K562 (cell line): ENCODE results near the gene THOC5. TPM values are rescaled to one million over a fixed set of nuclear protein-coding genes. Genes with fewer than 3 reads are reported as not detected.

Experiments
- CCNT2 ChIP-seq: IDR thresholded peaks from 2 replicates; pipeline ENCODE4 v1.6.1; 2011; ENCODE audit warnings: borderline replicate concordance, low read depth, mild to moderate bottlenecking, moderate library complexity, mixed read lengths, low read length; ENCODE audit not compliant: insufficient read length; ENCODE audit errors: extremely low read depth
- CTCF ChIP-seq, 3 experiments: IDR thresholded peaks in 2 of 3; conservative IDR thresholded peaks in 1 of 3; 2 replicates each; pipeline ENCODE4 v1.5.1; 2011 to 2012; ENCODE audit warnings: low read length in 3 of 3, mild to moderate bottlenecking in 3 of 3, control low read depth in 2 of 3, improper control_type of control experiment in 1 of 3, inconsistent platforms in 1 of 3, low read depth in 1 of 3, mixed read lengths in 1 of 3, moderate library complexity in 1 of 3; ENCODE audit not compliant: insufficient read depth in 2 of 3
- HDAC1 ChIP-seq, 2 experiments: fragments of 450-650 bp; IDR thresholded peaks; 2 replicates each; pipeline ENCODE4 v1.6.1; 2016 to 2017; ENCODE audit warnings: inconsistent platforms in 1 of 2, mild to moderate bottlenecking in 1 of 2, moderate library complexity in 1 of 2
- KHSRP ChIP-seq: fragments of 450-650 bp; IDR thresholded peaks from 2 replicates; pipeline ENCODE4 v1.6.1; 2017
- NBN ChIP-seq: fragments of 450-650 bp; IDR thresholded peaks from 2 replicates; pipeline ENCODE4 v1.6.1; 2016; ENCODE audit warnings: low read depth, mild to moderate bottlenecking
- NFE2L1 ChIP-seq: fragments of 450-650 bp; IDR thresholded peaks from 2 replicates; pipeline ENCODE4 v1.6.1; 2016; ENCODE audit warnings: missing genetic modification characterization, low read depth, mild to moderate bottlenecking, missing compliant biosample characterization, moderate library complexity, borderline replicate concordance
- NRF1 ChIP-seq, 2 experiments: fragments of 450-650 bp; IDR thresholded peaks in 1 of 2; conservative IDR thresholded peaks in 1 of 2; 2 replicates each; pipeline ENCODE4 v1.6.1; 2014; ENCODE audit warnings: mild to moderate bottlenecking in 2 of 2
- PHF20 ChIP-seq: fragments of 450-650 bp; IDR thresholded peaks from 2 replicates; pipeline ENCODE4 v1.6.1; 2018; ENCODE audit not compliant: partially characterized antibody
- POLR2H ChIP-seq: IDR thresholded peaks from 2 replicates; pipeline ENCODE4 v1.6.1; 2016; ENCODE audit warnings: missing genetic modification characterization, low read depth, mild to moderate bottlenecking, control low read depth, missing compliant biosample characterization, moderate library complexity
- PRPF4 ChIP-seq: fragments of 200-400 bp; formaldehyde crosslinking; IDR thresholded peaks from one replicate; pipeline ENCODE4 v1.6.1; 2017; ENCODE audit warnings: low read length, low read depth, mild to moderate bottlenecking; ENCODE audit not compliant: insufficient read depth, poor library complexity, severe bottlenecking
- SIN3A ChIP-seq, 2 experiments: fragments of 150-350 bp in 1 of 2; IDR thresholded peaks; 2 replicates each; pipeline ENCODE4 v1.6.1; 2011 to 2016; ENCODE audit warnings: borderline replicate concordance in 2 of 2, low read depth in 2 of 2, low read length in 2 of 2, mild to moderate bottlenecking in 2 of 2, moderate library complexity in 2 of 2; ENCODE audit not compliant: control insufficient read depth in 1 of 2
- SMC3 ChIP-seq: conservative IDR thresholded peaks from 2 replicates; pipeline ENCODE4 v1.6.1; 2011; ENCODE audit warnings: low read depth, low read length, improper control_type of control experiment; ENCODE audit not compliant: insufficient read depth
- ZNF12 ChIP-seq: sonication (generic); formaldehyde crosslinking; IDR thresholded peaks from 2 replicates; pipeline ENCODE4 v1.4.0; 2020; ENCODE audit warnings: mild to moderate bottlenecking, missing genetic modification reagents
- ZNF146 ChIP-seq: IDR thresholded peaks from one replicate; pipeline ENCODE4 v1.6.1; 2018; ENCODE audit warnings: missing compliant biosample characterization; ENCODE audit not compliant: unreplicated experiment
- ZNF217 ChIP-seq: sonication (generic); formaldehyde crosslinking; IDR thresholded peaks from 2 replicates; pipeline ENCODE4 v1.8.0; 2022; ENCODE audit warnings: mild to moderate bottlenecking, missing genetic modification reagents
- ZNF23 ChIP-seq: fragments of 250-450 bp; sonication (Bioruptor Pico); IDR thresholded peaks from 2 replicates; pipeline ENCODE4 v1.4.0; 2020; ENCODE audit warnings: mild to moderate bottlenecking
- polyA plus RNA-seq, 8 experiments: library from polyadenylated mRNA; depleted of rRNA in 4 of 8; stranded (reverse) in 5 of 8; unstranded in 3 of 8; fragments of >200 nt; fragmentation: Nextera tagmentation in 2 of 8; fragmentation: Illumina TruSeq in 1 of 8; extraction: Ambion mirVana in 2 of 8; extraction: Trizol in 1 of 8; gene quantifications; 2 replicates each; pipeline versions ENCODE4 v1.2.1 to v1.2.3, GENCODE V29; 2011 to 2014; ENCODE audit warnings: inconsistent platforms in 1 of 8, missing spikeins in 1 of 8
- total RNA-seq, 7 experiments: library from RNA; depleted of rRNA in 6 of 7; stranded (reverse); fragments of >200 nt in 6 of 7; fragmentation: Illumina TruSeq in 2 of 7; extraction: Trizol in 2 of 7; gene quantifications; 2 replicates each; pipeline versions ENCODE4 v1.2.1 to v1.2.3, GENCODE V29; 2011 to 2021; ENCODE audit warnings: low replicate concordance in 1 of 7
- TF ChIP-seq, protein P1 (sequence below): fragments of 250-450 bp; sonication (Bioruptor Pico); IDR thresholded peaks from 2 replicates; pipeline ENCODE4 v1.5.0; 2021
- TF ChIP-seq, protein P2 (sequence below): fragments of 450-650 bp; IDR thresholded peaks from 2 replicates; pipeline ENCODE4 v1.6.1; 2016; ENCODE audit warnings: borderline replicate concordance
- TF ChIP-seq, protein P3 (sequence below): sonication (generic); formaldehyde crosslinking; IDR thresholded peaks from 2 replicates; pipeline ENCODE4 v1.8.0; 2022; ENCODE audit warnings: mild to moderate bottlenecking, low read depth, missing genetic modification reagents

THOC5 gene
- total and polyA plus RNA-seq, 9 of the 15 experiments (the other 6 are each of a cell fraction or from before 2014, with no cell fraction given): 45.3 to 96.5 (median 51.4) TPM

DNA sequence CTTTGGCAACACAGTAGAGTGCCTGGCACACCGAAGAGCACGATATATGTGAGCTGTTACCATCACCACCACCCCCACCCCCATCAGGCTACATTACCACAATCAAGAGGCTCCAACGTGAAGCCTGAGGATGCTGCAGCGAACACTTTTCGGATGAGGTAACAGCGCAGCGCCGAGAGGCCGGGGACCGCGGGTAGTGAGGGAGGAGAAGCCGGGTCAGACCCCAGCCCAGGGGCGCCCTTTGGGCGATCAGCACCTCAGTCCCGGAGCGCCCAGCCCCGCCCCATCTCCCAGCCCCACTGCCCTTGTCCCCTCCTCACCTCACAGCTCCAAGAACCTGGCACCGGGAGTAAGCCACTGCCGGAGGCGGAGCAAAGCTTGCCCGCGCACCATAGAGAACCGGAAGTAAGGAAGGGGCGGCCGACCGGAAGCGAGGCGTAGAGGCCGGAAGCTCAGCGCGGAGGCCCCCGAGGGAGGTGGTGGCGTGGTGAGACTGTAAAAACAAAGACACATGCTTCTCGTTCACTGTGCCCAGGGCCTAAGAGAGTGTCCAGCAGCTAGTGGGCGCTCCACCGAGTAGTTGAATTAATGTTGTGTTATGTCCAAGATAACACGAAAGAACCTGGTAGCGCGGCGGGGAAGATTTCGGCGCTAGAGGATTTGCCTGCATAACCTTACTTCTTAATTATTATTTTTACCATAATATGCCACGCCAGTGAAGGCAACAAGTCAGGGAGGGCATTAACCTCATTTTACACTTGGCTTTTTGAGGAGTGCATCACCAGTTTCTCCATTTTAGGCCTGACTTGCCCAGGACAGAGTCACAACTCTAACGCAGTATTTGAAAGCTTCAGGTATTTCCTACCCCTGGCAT lies at the start of gene THOC5 (continued):
- TF ChIP-seq KHSRP (no peak), SIN3A (IDR thresholded peaks at IDR 0.05; ENCODE audit: borderline replicate concordance in 2 of 2, control insufficient read depth in 1 of 2, low read depth in 2 of 2, low read length in 2 of 2) (peak; percentile 56 to 84; a peak in 2 of 4 replicates), NBN (peak; percentile 82; the same call in 1 of the 2 replicates), NRF1 (conservative IDR thresholded peaks at IDR 0.05 in 1 of 2, IDR thresholded peaks at IDR 0.05 in 1 of 2) (peak; percentile 76 to 78), ZNF23 (CRISPR knock-in tag) (no peak), ZNF146 (CRISPR knock-in tag) (no peak), CCNT2 (no peak), CTCF (IDR thresholded peaks at IDR 0.05 in 2 of 3, conservative IDR thresholded peaks at IDR 0.05 in 1 of 3; ENCODE audit: insufficient read depth in 2 of 3, low read depth in 1 of 3, low read length in 3 of 3) (peak; percentile 78 to 85 (median 82)), SMC3 (0 out of 2 replicates have a peak, but pooled peaks have one; percentile 36), PHF20 (peak; percentile 77), HDAC1 (IDR thresholded peaks at IDR 0.05) (peak in 1 of 2 experiments; percentile 92; a peak in 2 of 4 replicates), ZNF217 (CRISPR knock-in tag) (no peak), PRPF4 (no peak), NFE2L1 (tag) (no peak), POLR2H (tag) (peak; percentile 64), ZNF12 (CRISPR knock-in tag) (no peak)
- TF ChIP-seq, protein P1, sequence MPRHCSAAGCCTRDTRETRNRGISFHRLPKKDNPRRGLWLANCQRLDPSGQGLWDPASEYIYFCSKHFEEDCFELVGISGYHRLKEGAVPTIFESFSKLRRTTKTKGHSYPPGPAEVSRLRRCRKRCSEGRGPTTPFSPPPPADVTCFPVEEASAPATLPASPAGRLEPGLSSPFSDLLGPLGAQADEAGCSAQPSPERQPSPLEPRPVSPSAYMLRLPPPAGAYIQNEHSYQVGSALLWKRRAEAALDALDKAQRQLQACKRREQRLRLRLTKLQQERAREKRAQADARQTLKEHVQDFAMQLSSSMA (CRISPR knock-in tag): no peak
- TF ChIP-seq, protein P2, sequence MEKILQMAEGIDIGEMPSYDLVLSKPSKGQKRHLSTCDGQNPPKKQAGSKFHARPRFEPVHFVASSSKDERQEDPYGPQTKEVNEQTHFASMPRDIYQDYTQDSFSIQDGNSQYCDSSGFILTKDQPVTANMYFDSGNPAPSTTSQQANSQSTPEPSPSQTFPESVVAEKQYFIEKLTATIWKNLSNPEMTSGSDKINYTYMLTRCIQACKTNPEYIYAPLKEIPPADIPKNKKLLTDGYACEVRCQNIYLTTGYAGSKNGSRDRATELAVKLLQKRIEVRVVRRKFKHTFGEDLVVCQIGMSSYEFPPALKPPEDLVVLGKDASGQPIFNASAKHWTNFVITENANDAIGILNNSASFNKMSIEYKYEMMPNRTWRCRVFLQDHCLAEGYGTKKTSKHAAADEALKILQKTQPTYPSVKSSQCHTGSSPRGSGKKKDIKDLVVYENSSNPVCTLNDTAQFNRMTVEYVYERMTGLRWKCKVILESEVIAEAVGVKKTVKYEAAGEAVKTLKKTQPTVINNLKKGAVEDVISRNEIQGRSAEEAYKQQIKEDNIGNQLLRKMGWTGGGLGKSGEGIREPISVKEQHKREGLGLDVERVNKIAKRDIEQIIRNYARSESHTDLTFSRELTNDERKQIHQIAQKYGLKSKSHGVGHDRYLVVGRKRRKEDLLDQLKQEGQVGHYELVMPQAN: peak; percentile 79
- TF ChIP-seq, protein P3, sequence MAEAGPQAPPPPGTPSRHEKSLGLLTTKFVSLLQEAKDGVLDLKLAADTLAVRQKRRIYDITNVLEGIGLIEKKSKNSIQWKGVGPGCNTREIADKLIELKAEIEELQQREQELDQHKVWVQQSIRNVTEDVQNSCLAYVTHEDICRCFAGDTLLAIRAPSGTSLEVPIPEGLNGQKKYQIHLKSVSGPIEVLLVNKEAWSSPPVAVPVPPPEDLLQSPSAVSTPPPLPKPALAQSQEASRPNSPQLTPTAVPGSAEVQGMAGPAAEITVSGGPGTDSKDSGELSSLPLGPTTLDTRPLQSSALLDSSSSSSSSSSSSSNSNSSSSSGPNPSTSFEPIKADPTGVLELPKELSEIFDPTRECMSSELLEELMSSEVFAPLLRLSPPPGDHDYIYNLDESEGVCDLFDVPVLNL: no peak
